HCT116 (cell line): ENCODE results near the gene SNX9.

Source experiments
- CBX3 ChIP-seq: IDR thresholded peaks from 2 replicates; pipeline ENCODE4 v1.6.1; 2012; ENCODE audit warnings: low read depth
- CTCF ChIP-seq, 3 experiments: fragments of 200-600 bp in 1 of 3; sonication (generic) in 1 of 3; IDR thresholded peaks in 2 of 3; conservative IDR thresholded peaks in 1 of 3; 2 replicates each; pipeline ENCODE4 v1.5.1; 2012 to 2017; ENCODE audit warnings: low read depth in 2 of 3, low read length in 2 of 3, antibody characterized with exemption in 1 of 3, borderline replicate concordance in 1 of 3, control low read depth in 1 of 3, mild to moderate bottlenecking in 1 of 3, mixed read lengths in 1 of 3, mixed run types in 1 of 3, moderate library complexity in 1 of 3; ENCODE audit not compliant: insufficient read depth in 1 of 3
- EGR1 ChIP-seq: IDR thresholded peaks from 2 replicates; pipeline ENCODE4 v1.6.1; 2012; ENCODE audit warnings: low read depth
- EZH2 ChIP-seq: fragments of 200-600 bp; sonication (generic); IDR thresholded peaks from 2 replicates; pipeline ENCODE4 v1.6.1; 2017; ENCODE audit warnings: antibody characterized with exemption, mixed run types
- EZH2phosphoT487 ChIP-seq: fragments of 200-600 bp; IDR thresholded peaks from 2 replicates; pipeline ENCODE4 v1.6.1; 2018; ENCODE audit warnings: antibody characterized with exemption, borderline replicate concordance
- JUND ChIP-seq: IDR thresholded peaks from 2 replicates; pipeline ENCODE4 v1.6.1; 2012
- MAX ChIP-seq: IDR thresholded peaks from 2 replicates; pipeline ENCODE4 v1.6.1; 2012
- POLR2A ChIP-seq: IDR thresholded peaks from 2 replicates; pipeline ENCODE4 v1.7.0; 2011; ENCODE audit warnings: borderline replicate concordance; ENCODE audit not compliant: insufficient read depth, insufficient read length; ENCODE audit errors: extremely low read depth
- POLR2AphosphoS5 ChIP-seq: IDR thresholded peaks from 2 replicates; pipeline ENCODE4 v1.6.1; 2011; ENCODE audit warnings: mild to moderate bottlenecking, low read depth, low read length, moderate library complexity
- RAD21 ChIP-seq: IDR thresholded peaks from 2 replicates; pipeline ENCODE4 v1.6.1; 2012; ENCODE audit warnings: low read depth, mild to moderate bottlenecking
- REST ChIP-seq: IDR thresholded peaks from 2 replicates; pipeline ENCODE4 v1.6.1; 2012; ENCODE audit warnings: low read depth
- YY1 ChIP-seq: IDR thresholded peaks from 2 replicates; pipeline ENCODE4 v1.6.1; 2011; ENCODE audit warnings: low read length, low read depth, moderate library complexity, mild to moderate bottlenecking; ENCODE audit not compliant: insufficient replicate concordance; ENCODE audit errors: extremely low read depth
- ZFX ChIP-seq: fragments of 450-650 bp; IDR thresholded peaks from 2 replicates; pipeline ENCODE4 v1.6.1; 2017

- TF ChIP-seq POLR2AphosphoS5, result no peak
- no peak for TF ChIP-seq CTCF (IDR thresholded peaks at IDR 0.05 in 2 of 3, conservative IDR thresholded peaks at IDR 0.05 in 1 of 3; ENCODE audit: borderline replicate concordance in 1 of 3, insufficient read depth in 1 of 3, low read depth in 2 of 3, low read length in 2 of 3)
- TF ChIP-seq EGR1, result no peak
- TF ChIP-seq MAX, result no peak
- no peak for TF ChIP-seq RAD21
- TF ChIP-seq YY1, result no peak
- no peak for TF ChIP-seq POLR2A
- TF ChIP-seq EZH2, result no peak
- TF ChIP-seq JUND, result no peak
- no peak for TF ChIP-seq ZFX
- no peak for TF ChIP-seq EZH2phosphoT487
- no peak for TF ChIP-seq CBX3
- no peak for TF ChIP-seq REST
These were observed 139.0 kb downstream of the SNX9 start for GRCh38 chr6:157961832-157962575.
